SK-N-MC (cell line): Measurements from ENCODE around the gene SMYD2.

ENCODE experiments used
- DNase-seq: peaks from one replicate; pipeline ENCODE4 v3.0.0-alpha.2; 2011; ENCODE audit warnings: low read depth, low spot score
- H3K27ac ChIP-seq: fragments of 200-600 bp; sonication (generic); 2 replicates; pipeline ENCODE4 v1.5.1; 2016; ENCODE audit warnings: mixed run types
- H3K36me3 ChIP-seq: fragments of 200-600 bp; sonication (generic); 2 replicates; pipeline ENCODE4 v1.6.1; 2017; ENCODE audit warnings: antibody characterized with exemption, low read length, mixed read lengths; ENCODE audit not compliant: insufficient read depth
- H3K4me3 ChIP-seq: fragments of 200-600 bp; sonication (generic); 2 replicates; pipeline ENCODE4 v1.5.1; 2016
- H3K9ac ChIP-seq: fragments of 200-600 bp; sonication (generic); 2 replicates; pipeline ENCODE4 v1.8.0; 2017; ENCODE audit warnings: mixed run types, mixed read lengths; ENCODE audit not compliant: insufficient read length
- H3K9me3 ChIP-seq: fragments of 200-600 bp; sonication (generic); 2 replicates; pipeline ENCODE4 v1.6.1; 2017; ENCODE audit warnings: low read depth, mild to moderate bottlenecking, antibody characterized with exemption, low read length, moderate library complexity, mixed read lengths
- EZH2 ChIP-seq: fragments of 200-600 bp; sonication (generic); IDR thresholded peaks from one replicate; pipeline ENCODE4 v1.6.1; 2017; ENCODE audit warnings: antibody characterized with exemption
- FOXP2 ChIP-seq: optimal IDR thresholded peaks from 2 replicates; pipeline ENCODE3; 2011; ENCODE audit warnings: mild to moderate bottlenecking, moderate library complexity; ENCODE audit not compliant: insufficient read depth; ENCODE audit errors: extremely low read length, control extremely low read depth
- POLR2AphosphoS5 ChIP-seq: IDR thresholded peaks from 2 replicates; pipeline ENCODE4 v1.6.1; 2012; ENCODE audit warnings: mild to moderate bottlenecking, low read depth, low read length, borderline replicate concordance

SMYD2 gene

GRCh38 chr1:214349781-214350180 is 68.8 kb downstream of the SMYD2 start:
- Histone ChIP-seq H3K27ac (no peak overlapping the region; the same call in 1 of the 2 replicates), H3K4me3 (no peak overlapping the region), H3K36me3 (peaks cover 8% of the 10 kb centered on the region), H3K9me3 (no peaks in the 10 kb centered on the region), H3K9ac (no peak overlapping the region)
- TF ChIP-seq FOXP2 (no peak), POLR2AphosphoS5 (no peak), EZH2 (no peak)
- no peak for DNase-seq

GRCh38 chr1:214351551-214352277 is 70.8 kb downstream of the SMYD2 start:
- DNase-seq = no peak
- Histone ChIP-seq H3K9me3 (no peaks in the 10 kb centered on the region), H3K36me3 (no peaks in the 10 kb centered on the region), H3K27ac (no peak overlapping the region), H3K4me3 (no peak overlapping the region), H3K9ac (no peak overlapping the region)
- no peak for TF ChIP-seq EZH2
- no peak for TF ChIP-seq POLR2AphosphoS5
- no peak for TF ChIP-seq FOXP2

GRCh38 chr1:214352838-214353237 is 71.9 kb downstream of the SMYD2 start:
- H3K36me3 ChIP-seq = no peaks in the 10 kb centered on the region; the same call in 1 of the 2 replicates
- H3K9ac ChIP-seq = no peak overlapping the region
- no peak for DNase-seq
- H3K9me3 ChIP-seq = no peaks in the 10 kb centered on the region
- H3K4me3 ChIP-seq = no peak overlapping the region
- TF ChIP-seq EZH2 (no peak), FOXP2 (no peak), POLR2AphosphoS5 (no peak)
- H3K27ac ChIP-seq = no peak overlapping the region

- no peak for TF ChIP-seq EZH2
- no peak for TF ChIP-seq POLR2AphosphoS5
- TF ChIP-seq FOXP2 = no peak
- Histone ChIP-seq H3K36me3 (no peaks in the 10 kb centered on the region; the same call in 1 of the 2 replicates), H3K9ac (no peak overlapping the region), H3K4me3 (peak overlapping the region; percentile 29; the same call in 1 of the 2 replicates), H3K9me3 (no peaks in the 10 kb centered on the region), H3K27ac (peak overlapping the region; percentile 15; the same call in 1 of the 2 replicates)
- DNase-seq = no peak
These were observed 73.6 kb downstream of the SMYD2 start for GRCh38 chr1:214354440-214355148.

- no peak overlapping the region for H3K9ac ChIP-seq
- H3K27ac ChIP-seq = no peak overlapping the region
- TF ChIP-seq EZH2 = no peak
- TF ChIP-seq POLR2AphosphoS5 = no peak
- TF ChIP-seq FOXP2 = no peak
- H3K9me3 ChIP-seq = no peaks in the 10 kb centered on the region
- H3K4me3 ChIP-seq = no peak overlapping the region
- no peak for DNase-seq
- H3K36me3 ChIP-seq = peaks cover 14% of the 10 kb centered on the region; the same call in 1 of the 2 replicates
These were observed 79.2 kb downstream of the SMYD2 start for GRCh38 chr1:214360116-214360515.

GRCh38 chr1:214360525-214361164 is 79.7 kb downstream of the SMYD2 start:
- TF ChIP-seq FOXP2 (no peak), EZH2 (no peak), POLR2AphosphoS5 (no peak)
- no peak for DNase-seq
- Histone ChIP-seq H3K36me3 (peaks cover 14% of the 10 kb centered on the region; the same call in 1 of the 2 replicates), H3K9me3 (no peaks in the 10 kb centered on the region), H3K27ac (no peak overlapping the region), H3K9ac (no peak overlapping the region), H3K4me3 (no peak overlapping the region)

GRCh38 chr1:214361636-214362035 is 80.7 kb downstream of the SMYD2 start:
- no peaks in the 10 kb centered on the region for H3K9me3 ChIP-seq
- no peak overlapping the region for H3K4me3 ChIP-seq
- no peak overlapping the region for H3K27ac ChIP-seq
- DNase-seq = no peak
- TF ChIP-seq POLR2AphosphoS5 (no peak), FOXP2 (no peak), EZH2 (no peak)
- peaks cover 14% of the 10 kb centered on the region; the same call in 1 of the 2 replicates for H3K36me3 ChIP-seq
- H3K9ac ChIP-seq = no peak overlapping the region
